Lower lobe of right lung (tissue), 2 donors: ENCODE data around the gene MFSD1. TPM values are rescaled to one million over a fixed set of nuclear protein-coding genes. Genes with fewer than 3 reads are reported as not detected.

ENCODE experiments used
- ATAC-seq, 2 donors: fragments of 200-7000 bp; cut with Tn5 transposase; one replicate each; pipeline ENCODE4 v1.9.1; 2020 to 2022; ENCODE audit warnings: mild to moderate bottlenecking in 2 of 2, moderate library complexity in 2 of 2
- DNase-seq: peaks from one replicate; pipeline ENCODE4 v3.0.0-alpha.2; 2020
- H3K27ac ChIP-seq: fragments of 200-600 bp; one replicate; pipeline ENCODE4 v1.8.0; 2022
- H3K27me3 ChIP-seq: fragments of 200-600 bp; one replicate; pipeline ENCODE4 v1.8.0; 2022; ENCODE audit warnings: low read depth
- H3K36me3 ChIP-seq: fragments of 200-600 bp; one replicate; pipeline ENCODE4 v1.8.0; 2022; ENCODE audit warnings: mild to moderate bottlenecking
- H3K4me1 ChIP-seq: fragments of 200-600 bp; one replicate; pipeline ENCODE4 v1.8.0; 2022
- H3K4me3 ChIP-seq: fragments of 200-600 bp; one replicate; pipeline ENCODE4 v1.8.0; 2022; ENCODE audit warnings: mild to moderate bottlenecking
- H3K9me3 ChIP-seq: fragments of 200-600 bp; one replicate; pipeline ENCODE4 v1.8.0; 2022
- intact Hi-C: fragments of 100-400 bp; cut with DNase I; formaldehyde crosslinking; loops from one replicate; pipeline ENCODE4 v1.11.0; 2022
- total RNA-seq: library from RNA; stranded (reverse); fragmentation: NEBNext Ultra II Directional; extraction: Animal tissue kit (Norgen Biotek cat#: 25700); gene quantifications from one replicate; pipeline ENCODE4 v1.2.1, GENCODE V29; 2021
- TF ChIP-seq, protein P1 (sequence below): fragments of 200-600 bp; IDR thresholded peaks from one replicate; pipeline ENCODE4 v1.8.0; 2022; ENCODE audit warnings: antibody characterized with exemption, mild to moderate bottlenecking
- donor health status: DM: no; HTN: yes; CAD: no; lungs with severe emphysema.

MFSD1 gene
- total RNA-seq, 1 donor from 2014 or later: 102 TPM

DNA sequence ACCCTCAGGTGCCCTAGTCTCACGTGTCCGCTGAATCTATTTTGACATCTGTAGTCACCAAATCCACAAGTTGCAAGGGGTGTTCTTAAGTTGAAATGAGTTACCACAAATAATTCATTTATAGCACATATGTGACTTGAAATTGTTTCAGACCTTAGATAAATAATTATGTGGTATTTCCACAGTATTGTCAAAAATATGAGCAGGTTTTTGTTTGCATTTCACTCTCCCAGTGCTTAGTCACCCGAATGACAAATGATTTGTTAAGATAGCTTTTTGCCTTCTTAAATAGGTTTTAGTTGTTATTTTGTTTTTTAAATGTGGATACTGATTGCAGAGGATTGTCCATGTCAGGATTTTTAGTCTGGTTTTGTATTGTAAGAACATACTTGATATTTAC is 2.6 kb downstream of the MFSD1 start:
- Histone ChIP-seq H3K36me3 (peaks cover 45% of the 10 kb centered on the region), H3K27me3 (no peaks in the 10 kb centered on the region), H3K27ac (no peak overlapping the region), H3K4me3 (no peak overlapping the region), H3K9me3 (no peaks in the 10 kb centered on the region), H3K4me1 (peaks cover 22% of the 10 kb centered on the region)
- intact Hi-C loops: no loop called here
- ATAC-seq (no peak), DNase-seq (no peak)
- TF ChIP-seq, protein P1, sequence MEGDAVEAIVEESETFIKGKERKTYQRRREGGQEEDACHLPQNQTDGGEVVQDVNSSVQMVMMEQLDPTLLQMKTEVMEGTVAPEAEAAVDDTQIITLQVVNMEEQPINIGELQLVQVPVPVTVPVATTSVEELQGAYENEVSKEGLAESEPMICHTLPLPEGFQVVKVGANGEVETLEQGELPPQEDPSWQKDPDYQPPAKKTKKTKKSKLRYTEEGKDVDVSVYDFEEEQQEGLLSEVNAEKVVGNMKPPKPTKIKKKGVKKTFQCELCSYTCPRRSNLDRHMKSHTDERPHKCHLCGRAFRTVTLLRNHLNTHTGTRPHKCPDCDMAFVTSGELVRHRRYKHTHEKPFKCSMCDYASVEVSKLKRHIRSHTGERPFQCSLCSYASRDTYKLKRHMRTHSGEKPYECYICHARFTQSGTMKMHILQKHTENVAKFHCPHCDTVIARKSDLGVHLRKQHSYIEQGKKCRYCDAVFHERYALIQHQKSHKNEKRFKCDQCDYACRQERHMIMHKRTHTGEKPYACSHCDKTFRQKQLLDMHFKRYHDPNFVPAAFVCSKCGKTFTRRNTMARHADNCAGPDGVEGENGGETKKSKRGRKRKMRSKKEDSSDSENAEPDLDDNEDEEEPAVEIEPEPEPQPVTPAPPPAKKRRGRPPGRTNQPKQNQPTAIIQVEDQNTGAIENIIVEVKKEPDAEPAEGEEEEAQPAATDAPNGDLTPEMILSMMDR: no peak

DNA sequence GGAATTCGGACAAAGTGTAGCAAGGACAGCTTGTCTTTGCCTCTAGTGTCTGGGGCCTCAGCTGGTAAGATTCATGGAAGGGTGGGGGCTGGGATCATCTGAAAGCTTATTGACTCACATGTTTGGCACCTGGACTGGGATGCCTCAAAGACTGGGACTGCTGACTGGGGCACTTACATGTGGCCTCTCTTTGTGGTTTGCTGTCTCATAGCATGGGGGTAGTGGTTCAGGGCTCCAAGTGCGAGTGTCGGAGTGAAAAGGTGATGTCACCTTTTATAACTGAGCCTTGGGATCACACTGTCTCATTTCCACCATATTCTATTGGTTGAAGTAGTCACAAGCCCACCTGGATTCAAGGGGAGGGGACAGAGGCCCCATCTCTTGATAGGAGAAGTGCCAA is 6.8 kb downstream of the MFSD1 start:
- no peak overlapping the region for H3K27ac ChIP-seq
- H3K4me3 ChIP-seq: no peak overlapping the region
- no peaks in the 10 kb centered on the region for H3K9me3 ChIP-seq
- intact Hi-C loops: no loop called here
- peaks cover 10% of the 10 kb centered on the region for H3K4me1 ChIP-seq
- H3K27me3 ChIP-seq: no peaks in the 10 kb centered on the region
- H3K36me3 ChIP-seq: peaks cover 88% of the 10 kb centered on the region
- ATAC-seq (no peak), DNase-seq (no peak)
- TF ChIP-seq, protein P1: no peak

DNA sequence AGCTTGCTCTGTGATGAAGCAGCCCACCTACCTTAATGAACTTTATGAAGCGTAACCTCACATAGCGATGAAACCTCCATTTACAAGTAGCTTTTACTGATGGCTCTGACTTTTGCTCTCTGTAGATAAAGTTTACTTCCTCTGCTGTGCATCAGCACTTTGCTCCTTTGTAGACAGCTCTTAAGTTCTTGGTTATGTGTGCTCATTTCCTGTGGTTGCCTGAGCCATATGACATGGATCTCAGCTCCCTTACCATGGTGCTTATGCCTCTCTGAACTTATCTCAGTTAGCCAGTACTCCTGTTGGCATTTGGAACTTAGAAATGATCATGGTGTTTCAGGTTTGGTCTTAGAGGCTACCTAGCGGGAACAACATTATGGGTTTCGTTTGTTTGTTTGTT is 7.8 kb downstream of the MFSD1 start:
- no peaks in the 10 kb centered on the region for H3K27me3 ChIP-seq
- TF ChIP-seq, protein P1: no peak
- DNase-seq (no peak), ATAC-seq (peak; percentile 67 to 77)
- H3K9me3 ChIP-seq: no peaks in the 10 kb centered on the region
- intact Hi-C loops: no loop called here
- no peak overlapping the region for H3K4me3 ChIP-seq
- H3K4me1 ChIP-seq: peaks cover 7% of the 10 kb centered on the region
- H3K27ac ChIP-seq: peak overlapping the region; percentile 50
- H3K36me3 ChIP-seq: peaks cover 97% of the 10 kb centered on the region

DNA sequence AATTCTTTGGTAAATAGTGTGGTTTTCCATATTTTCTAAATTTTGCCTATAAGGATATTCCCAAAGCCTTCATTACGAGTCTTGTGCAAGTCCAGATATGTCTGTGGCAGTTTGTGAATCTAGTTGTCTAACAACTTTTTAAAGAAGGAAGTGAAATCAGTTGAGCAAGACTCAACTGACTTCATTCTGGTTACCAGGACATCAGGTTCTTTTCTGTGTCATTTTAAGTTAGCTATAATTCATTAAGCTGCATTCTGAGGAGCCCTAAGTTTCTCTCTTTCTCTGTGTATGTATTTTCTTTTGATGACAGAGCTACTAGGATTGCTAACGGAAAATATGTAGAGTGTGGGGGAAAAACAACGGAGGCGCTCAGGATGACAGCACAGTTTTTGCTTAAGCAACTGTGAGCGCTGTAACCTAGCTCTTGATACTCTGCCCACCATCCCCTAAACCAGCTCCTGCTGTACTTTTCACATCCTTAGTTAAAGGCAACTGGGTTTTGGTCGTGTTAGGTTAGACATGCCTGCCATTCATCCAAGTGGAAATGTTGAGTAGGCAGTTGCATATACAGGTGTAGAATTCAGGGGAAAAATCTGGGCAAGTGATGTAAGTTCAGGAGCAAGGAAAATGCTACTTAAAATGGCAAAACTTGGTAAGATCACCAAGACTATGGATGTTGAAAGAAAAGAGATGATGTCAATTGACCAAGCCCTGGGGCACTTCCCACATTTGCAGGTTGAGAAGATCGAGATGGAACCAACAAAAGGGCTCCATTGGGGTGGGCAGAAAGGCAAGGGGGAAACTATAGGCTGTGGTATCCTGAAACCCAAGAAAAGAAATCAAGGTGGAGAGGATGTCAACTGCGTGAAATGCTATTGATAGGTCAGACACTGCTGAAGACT is 9.2 kb downstream of the MFSD1 start:
- H3K36me3 ChIP-seq: peaks cover 91% of the 10 kb centered on the region
- intact Hi-C loops: no loop called here
- no peak overlapping the region for H3K4me3 ChIP-seq
- no peaks in the 10 kb centered on the region for H3K27me3 ChIP-seq
- peaks cover 7% of the 10 kb centered on the region for H3K4me1 ChIP-seq
- no peak for DNase-seq
- no peaks in the 10 kb centered on the region for H3K9me3 ChIP-seq
- TF ChIP-seq, protein P1: no peak
- peak overlapping the region; percentile 60 for H3K27ac ChIP-seq
- ATAC-seq: peak; percentile 61

DNA sequence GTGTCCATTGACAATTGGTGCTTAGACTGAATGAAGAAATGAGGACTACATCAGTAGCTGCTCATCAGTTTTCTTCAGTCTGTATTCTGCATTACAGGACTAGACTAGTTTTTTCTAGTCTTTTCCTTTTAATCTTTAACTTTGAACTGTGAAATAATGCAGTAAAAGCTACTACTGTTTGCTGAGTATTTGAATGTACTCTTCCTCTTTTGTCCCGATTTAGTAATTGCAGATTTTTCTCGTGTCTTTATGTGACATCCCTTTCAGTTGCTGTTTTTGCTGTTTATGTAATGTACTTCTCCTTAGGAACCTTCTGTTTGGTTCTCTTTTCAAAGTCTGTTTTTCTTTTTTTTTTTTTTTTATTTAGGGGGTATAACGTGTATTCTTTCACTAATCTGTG is 17.4 kb downstream of the MFSD1 start:
- TF ChIP-seq, protein P1: no peak
- Histone ChIP-seq H3K27ac (no peak overlapping the region), H3K9me3 (no peaks in the 10 kb centered on the region), H3K4me1 (no peaks in the 10 kb centered on the region), H3K4me3 (no peak overlapping the region), H3K36me3 (peaks cover 79% of the 10 kb centered on the region), H3K27me3 (no peaks in the 10 kb centered on the region)
- DNase-seq: no peak
- intact Hi-C loops: no loop called here
- ATAC-seq: peak; percentile 38 to 48
